ENCODE data around the gene CCDC88A.

CCDC88A gene

DNA sequence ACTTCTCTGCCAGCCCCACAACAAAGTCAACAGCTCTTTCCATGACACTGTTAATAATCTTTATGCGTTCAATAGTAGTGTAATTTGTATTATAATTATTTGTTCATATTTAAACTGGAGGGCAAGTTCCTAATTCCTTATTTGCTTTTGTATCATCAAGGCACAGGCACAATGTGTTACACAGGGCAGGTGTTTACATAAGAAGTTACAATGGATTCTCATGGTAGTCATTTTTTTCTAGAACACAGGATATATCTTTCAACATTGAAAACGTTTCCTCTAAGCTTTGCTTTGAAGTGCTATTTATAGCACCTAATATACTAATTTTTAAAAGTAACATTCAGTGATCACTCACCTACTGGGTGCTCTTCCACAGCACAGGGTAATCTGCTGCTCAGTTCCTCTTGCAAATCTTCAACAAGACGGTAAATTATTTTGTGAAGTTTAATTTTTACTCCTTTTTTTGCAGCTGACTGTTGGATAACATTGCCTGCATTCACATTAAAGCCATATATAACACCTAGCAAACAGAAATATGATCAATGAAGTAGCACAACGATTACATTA, 179.9 kb downstream of the CCDC88A start (continued):
- TF ChIP-seq ZSCAN4 (tag by site-specific recombination; IDR thresholded peaks at IDR 0.05) = no peak
- TF ChIP-seq ZNF501 (tag by site-specific recombination; IDR thresholded peaks at IDR 0.05) = no peak
- no peak for TF ChIP-seq PRDM1 (tag by site-specific recombination; IDR thresholded peaks at IDR 0.05)
- TF ChIP-seq, protein P1, sequence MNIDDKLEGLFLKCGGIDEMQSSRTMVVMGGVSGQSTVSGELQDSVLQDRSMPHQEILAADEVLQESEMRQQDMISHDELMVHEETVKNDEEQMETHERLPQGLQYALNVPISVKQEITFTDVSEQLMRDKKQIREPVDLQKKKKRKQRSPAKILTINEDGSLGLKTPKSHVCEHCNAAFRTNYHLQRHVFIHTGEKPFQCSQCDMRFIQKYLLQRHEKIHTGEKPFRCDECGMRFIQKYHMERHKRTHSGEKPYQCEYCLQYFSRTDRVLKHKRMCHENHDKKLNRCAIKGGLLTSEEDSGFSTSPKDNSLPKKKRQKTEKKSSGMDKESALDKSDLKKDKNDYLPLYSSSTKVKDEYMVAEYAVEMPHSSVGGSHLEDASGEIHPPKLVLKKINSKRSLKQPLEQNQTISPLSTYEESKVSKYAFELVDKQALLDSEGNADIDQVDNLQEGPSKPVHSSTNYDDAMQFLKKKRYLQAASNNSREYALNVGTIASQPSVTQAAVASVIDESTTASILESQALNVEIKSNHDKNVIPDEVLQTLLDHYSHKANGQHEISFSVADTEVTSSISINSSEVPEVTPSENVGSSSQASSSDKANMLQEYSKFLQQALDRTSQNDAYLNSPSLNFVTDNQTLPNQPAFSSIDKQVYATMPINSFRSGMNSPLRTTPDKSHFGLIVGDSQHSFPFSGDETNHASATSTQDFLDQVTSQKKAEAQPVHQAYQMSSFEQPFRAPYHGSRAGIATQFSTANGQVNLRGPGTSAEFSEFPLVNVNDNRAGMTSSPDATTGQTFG (tag by site-specific recombination; IDR thresholded peaks at IDR 0.05; ENCODE audit: borderline replicate concordance) = no peak
- no peak for TF ChIP-seq YY2 (tag by site-specific recombination; IDR thresholded peaks at IDR 0.05)
- no peak for TF ChIP-seq ZNF211 (tag by site-specific recombination; IDR thresholded peaks at IDR 0.05; ENCODE audit: low read depth)
- TF ChIP-seq ZBTB10 (tag by site-specific recombination; IDR thresholded peaks at IDR 0.05) = no peak

Data from HEK293 (cell line).